PC-3 (cell line): ENCODE measurements around the gene PYROXD2.

Source experiments
- EZH2 ChIP-seq: fragments of 300-600 bp; sonication (generic); IDR thresholded peaks from one replicate; pipeline ENCODE4 v1.6.1; 2017; ENCODE audit warnings: antibody characterized with exemption, mild to moderate bottlenecking, low read length; ENCODE audit not compliant: unreplicated experiment
- TF ChIP-seq, protein P1 (sequence below): fragments of 300-600 bp; sonication (generic); conservative IDR thresholded peaks from 2 replicates; pipeline ENCODE4 v1.5.1; 2017; ENCODE audit warnings: antibody characterized with exemption, low read depth, mild to moderate bottlenecking, low read length

DNA sequence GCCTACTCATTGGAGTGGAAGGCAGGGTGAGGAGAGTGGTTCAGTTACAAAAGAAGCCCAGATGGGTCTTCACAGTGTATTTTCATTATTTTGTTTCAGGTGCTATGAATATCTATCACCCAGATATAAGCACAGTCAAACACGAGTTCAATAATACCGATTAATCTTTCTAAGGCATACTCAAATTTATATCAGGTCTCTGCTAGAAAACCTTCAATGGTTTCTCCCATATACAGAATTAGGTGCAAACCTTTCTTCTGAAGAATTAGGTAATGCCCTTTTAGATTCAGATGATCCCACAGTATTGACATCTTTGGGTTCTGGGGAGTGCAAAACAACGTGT lies 46.5 kb upstream of the PYROXD2 start:
- TF ChIP-seq, protein P1, sequence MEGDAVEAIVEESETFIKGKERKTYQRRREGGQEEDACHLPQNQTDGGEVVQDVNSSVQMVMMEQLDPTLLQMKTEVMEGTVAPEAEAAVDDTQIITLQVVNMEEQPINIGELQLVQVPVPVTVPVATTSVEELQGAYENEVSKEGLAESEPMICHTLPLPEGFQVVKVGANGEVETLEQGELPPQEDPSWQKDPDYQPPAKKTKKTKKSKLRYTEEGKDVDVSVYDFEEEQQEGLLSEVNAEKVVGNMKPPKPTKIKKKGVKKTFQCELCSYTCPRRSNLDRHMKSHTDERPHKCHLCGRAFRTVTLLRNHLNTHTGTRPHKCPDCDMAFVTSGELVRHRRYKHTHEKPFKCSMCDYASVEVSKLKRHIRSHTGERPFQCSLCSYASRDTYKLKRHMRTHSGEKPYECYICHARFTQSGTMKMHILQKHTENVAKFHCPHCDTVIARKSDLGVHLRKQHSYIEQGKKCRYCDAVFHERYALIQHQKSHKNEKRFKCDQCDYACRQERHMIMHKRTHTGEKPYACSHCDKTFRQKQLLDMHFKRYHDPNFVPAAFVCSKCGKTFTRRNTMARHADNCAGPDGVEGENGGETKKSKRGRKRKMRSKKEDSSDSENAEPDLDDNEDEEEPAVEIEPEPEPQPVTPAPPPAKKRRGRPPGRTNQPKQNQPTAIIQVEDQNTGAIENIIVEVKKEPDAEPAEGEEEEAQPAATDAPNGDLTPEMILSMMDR: no peak
- TF ChIP-seq EZH2: no peak
